Psoas muscle (tissue), 8 donors: ENCODE results near the gene XXYLT1. TPM values are rescaled to one million over a fixed set of nuclear protein-coding genes. Genes with fewer than 3 reads are reported as not detected.

Experiments
- ATAC-seq, 4 donors: fragments of 200-7000 bp; cut with Tn5 transposase; one replicate each; pipeline ENCODE4 v1.9.1; 2020; ENCODE audit warnings: moderate library complexity in 3 of 4, mild to moderate bottlenecking in 2 of 4
- DNase-seq, 2 donors: peaks; one replicate each; pipeline ENCODE4 v3.0.0-alpha.2; 2020
- H3K27ac ChIP-seq: fragments of 200-600 bp; one replicate; pipeline ENCODE4 v1.8.0; 2022
- H3K27me3 ChIP-seq, 3 donors: fragments of 200-600 bp in 1 of 3; one replicate each; pipeline versions ENCODE4 v1.6.1 to v1.8.0; 2013 to 2022; ENCODE audit warnings: low read length in 2 of 3, mild to moderate bottlenecking in 2 of 3, moderate library complexity in 1 of 3; ENCODE audit not compliant: insufficient read depth in 3 of 3
- H3K36me3 ChIP-seq, 2 donors: fragments of 200-600 bp in 1 of 2; one replicate each; pipeline versions ENCODE4 v1.6.1 to v1.8.0; 2013 to 2022; ENCODE audit warnings: low read depth in 1 of 2, mild to moderate bottlenecking in 1 of 2, moderate library complexity in 1 of 2; ENCODE audit not compliant: insufficient read depth in 1 of 2
- H3K4me1 ChIP-seq: fragments of 200-600 bp; one replicate; pipeline ENCODE4 v1.8.0; 2022
- H3K4me3 ChIP-seq: fragments of 200-600 bp; one replicate; pipeline ENCODE4 v1.8.0; 2022; ENCODE audit warnings: mild to moderate bottlenecking
- H3K9me3 ChIP-seq: fragments of 200-600 bp; one replicate; pipeline ENCODE4 v1.8.0; 2022
- CTCF ChIP-seq: fragments of 200-600 bp; IDR thresholded peaks from one replicate; pipeline ENCODE4 v1.8.0; 2022; ENCODE audit warnings: antibody characterized with exemption
- WGBS, 3 donors: extraction: QIAGEN DNeasy Blood & Tissue Kit; methylation state at CpG; one replicate each; pipeline versions ENCODE4 v1.1.6 to v1.1.7; 2013; 5-methylcytosine and 5-hydroxymethylcytosine counted together
- intact Hi-C, 2 donors: fragments of 100-400 bp; cut with DNase I; formaldehyde crosslinking; loops; one replicate each; pipeline versions ENCODE4 v1.11.0 to v1.14.2; 2022
- polyA plus RNA-seq, 3 donors: library from polyadenylated mRNA; stranded (reverse); fragments of 200-250 nt; gene quantifications; one replicate each; pipeline ENCODE4 v1.2.3, GENCODE V29; 2013
- total RNA-seq, 4 donors: library from RNA; stranded (reverse); fragmentation: NEBNext Ultra II Directional in 2 of 4; extraction: Animal tissue kit (Norgen Biotek cat#: 25700) in 2 of 4; gene quantifications; one replicate each; pipeline versions ENCODE4 v1.2.1 to v1.2.4, GENCODE V29; 2021 to 2023
- donor health status: healthy with polysubstance abuse.
- donor health status: DM: no; HTN: no; CAD: no; lungs with moderate emphysema.
- donor health status: Bipolar disorder and iron deficiency.
- donor health status: healthy.
- donor health status: DM: yes; HTN: yes; CAD: no.
- donor health status: DM: no; HTN: no; CAD: no.
- donor health status: DM: no; HTN: no; CAD: no.
- donor health status: DM: yes; HTN: yes; CAD: no.

XXYLT1 gene
- total and polyA plus RNA-seq, 7 donors, result 0.86 to 3.5 (median 1.8) TPM

DNA sequence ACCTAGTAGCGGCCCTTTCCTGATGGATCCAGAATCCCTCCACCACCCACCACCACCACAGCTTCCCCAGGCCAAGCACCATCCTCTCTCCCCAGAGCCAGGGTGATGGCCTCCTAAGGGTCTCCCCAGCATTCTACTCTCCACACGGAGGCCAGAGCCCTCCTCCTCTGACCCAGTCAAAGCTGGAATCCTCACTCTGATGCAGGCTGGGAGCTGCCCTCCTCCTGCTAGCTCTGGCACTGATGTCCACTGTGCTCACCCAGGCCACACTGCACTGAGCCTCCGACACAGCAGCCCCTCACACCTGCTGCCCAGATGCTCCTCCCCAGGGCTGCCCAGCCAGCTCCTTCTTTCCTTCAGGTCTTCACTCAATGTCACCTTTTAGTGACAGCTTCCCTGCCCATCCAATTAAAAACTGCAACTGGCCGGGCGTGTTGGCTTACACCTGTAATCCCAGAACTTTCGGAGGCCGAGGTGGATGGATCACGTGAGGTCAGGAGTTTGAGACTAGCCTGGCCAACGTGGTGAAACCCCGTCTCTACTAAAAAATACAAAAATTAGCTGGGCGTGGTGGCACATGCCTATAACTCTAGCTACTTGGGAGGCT is 21.0 kb downstream of the XXYLT1 start:
- ATAC-seq (no peak), DNase-seq (no peak)
- WGBS, 3 donors, result 89 to 93% (median 93%) methylated on average over 11 of the region's 11 CpGs
- intact Hi-C loops, result loop anchor here (5.0 to 10.0 kb wide), 3 partner anchors 95 to 248 kb away; no protein-coding TSS in a partner anchor
- Histone ChIP-seq H3K4me1 (peaks cover 10% of the 10 kb centered on the region), H3K36me3 (no peaks in the 10 kb centered on the region), H3K27ac (no peak overlapping the region), H3K27me3 (no peaks in the 10 kb centered on the region), H3K9me3 (no peaks in the 10 kb centered on the region), H3K4me3 (no peak overlapping the region)
- no peak for TF ChIP-seq CTCF

- no peak overlapping the region for H3K27ac ChIP-seq
- H3K4me3 ChIP-seq, result no peak overlapping the region
- ATAC-seq (no peak), DNase-seq (no peak)
- no peaks in the 10 kb centered on the region for H3K27me3 ChIP-seq
- intact Hi-C loops, result no loop called here
- peaks cover 10% of the 10 kb centered on the region for H3K4me1 ChIP-seq
- H3K36me3 ChIP-seq, result no peaks in the 10 kb centered on the region
- no peaks in the 10 kb centered on the region for H3K9me3 ChIP-seq
- WGBS, 3 donors, result 95 to 96% (median 96%) methylated on average over 21 of the region's 21 CpGs
- no peak for TF ChIP-seq CTCF
Measured at GRCh38 chr3:195249057-195249770, 21.7 kb downstream of the XXYLT1 start.

- Histone ChIP-seq H3K9me3 (no peaks in the 10 kb centered on the region), H3K4me1 (peaks cover 10% of the 10 kb centered on the region), H3K27me3 (no peaks in the 10 kb centered on the region), H3K27ac (no peak overlapping the region), H3K36me3 (no peaks in the 10 kb centered on the region), H3K4me3 (no peak overlapping the region)
- 96 to 99% (median 96%) methylated on average over 8 of the region's 8 CpGs for WGBS, 3 donors
- TF ChIP-seq CTCF, result no peak
- ATAC-seq, result no peak
- DNase-seq, result no peak
- intact Hi-C loops, result no loop called here
Measured at GRCh38 chr3:195248281-195248680, 22.7 kb downstream of the XXYLT1 start.

GRCh38 chr3:195247863-195248189 is 23.1 kb downstream of the XXYLT1 start:
- H3K36me3 ChIP-seq, result no peaks in the 10 kb centered on the region
- peaks cover 7% of the 10 kb centered on the region for H3K4me1 ChIP-seq
- no peak overlapping the region for H3K4me3 ChIP-seq
- H3K27me3 ChIP-seq, result no peaks in the 10 kb centered on the region
- intact Hi-C loops, result no loop called here
- no peak overlapping the region for H3K27ac ChIP-seq
- WGBS, 3 donors, result 85 to 91% (median 89%) methylated on average over 8 of the region's 8 CpGs
- DNase-seq (no peak), ATAC-seq (no peak)
- H3K9me3 ChIP-seq, result no peaks in the 10 kb centered on the region
- TF ChIP-seq CTCF, result no peak
